ENCODE measurements around the gene ATP13A3. TPM values are rescaled to one million over a fixed set of nuclear protein-coding genes. Genes with fewer than 3 reads are reported as not detected.

Gene ATP13A3
- total and polyA plus RNA-seq, 10 of the 15 experiments (the other 5 are each of a cell fraction or from before 2014, with no cell fraction given): 14.0 to 108 (median 69.5) TPM

- H3K36me3 ChIP-seq (ENCODE audit: control insufficient read depth in 2 of 2, insufficient read depth in 2 of 2, low read length in 1 of 2): peaks cover 0 to 10% of the 10 kb centered on the region in 2 experiments; a peak in 1 of 4 replicates
- no peak overlapping the region for H3K27ac ChIP-seq (ENCODE audit: control insufficient read depth, insufficient read depth)
- ChIA-PET RAD21 (ENCODE audit: unreplicated experiment) (interaction anchor here (1.2 to 1.8 kb wide), 3 partner anchors 10 to 72 kb away, joined by 3 to 10 read pairs (median 4); no protein-coding TSS in a partner anchor), CTCF (interaction anchor here (0.5 to 4.6 kb wide), 16 partner anchors 9 to 932 kb away, joined by 3 to 37 read pairs (median 4); no protein-coding TSS in a partner anchor), POLR2A (interaction anchor here (0.6 to 0.9 kb wide), 2 partner anchors 9 to 42 kb away, joined by 3 to 4 read pairs; no protein-coding TSS in a partner anchor), SMC1A (ENCODE audit: uncharacterized antibody, unreplicated experiment) (interaction anchor here (1.1 to 2.6 kb wide), 3 partner anchors 11 to 189 kb away, joined by 3 to 7 read pairs (median 3); no protein-coding TSS in a partner anchor)
- ATAC-seq (no peak), DNase-seq (ENCODE audit: low read depth, low spot score) (no peak), FAIRE-seq (no peak)
- H3K4me1 ChIP-seq (ENCODE audit: control insufficient read depth, insufficient read depth, low read length): no peaks in the 10 kb centered on the region
- no TSS peak for BruUV-seq (replicated peaks)
- H3K79me2 ChIP-seq (ENCODE audit: control insufficient read depth, insufficient read depth, low read length): no peaks in the 10 kb centered on the region
- H3K4me2 ChIP-seq (ENCODE audit: control insufficient read depth, insufficient read depth): no peak overlapping the region
- intact Hi-C loops (cut with micrococcal nuclease; ENCODE audit: unreplicated experiment): no loop called here
- H3K9me3 ChIP-seq (replicated peaks; ENCODE audit: control insufficient read depth, insufficient read depth, low read length): no peaks in the 10 kb centered on the region
- no peak overlapping the region for H2AFZ ChIP-seq (ENCODE audit: control insufficient read depth, low read depth, low read length)
- no peaks in the 10 kb centered on the region for H3K27me3 ChIP-seq (replicated peaks in 1 of 2; ENCODE audit: control insufficient read depth in 2 of 2, insufficient read depth in 2 of 2, low read length in 1 of 2)
- 91% methylated on average over 2 of the region's 2 CpGs for WGBS (ENCODE audit: insufficient coverage, insufficient replicate concordance, low lambda C conversion rate, missing lambda C conversion rate)
- no peak overlapping the region for H3K4me3 ChIP-seq
- in situ Hi-C loops (cut with MboI): loop anchor here (5.0 kb wide), 1 partner anchor 68 kb away; no protein-coding TSS in a partner anchor
- no peaks in the 10 kb centered on the region; the same call in 1 of the 2 replicates for H4K20me1 ChIP-seq (ENCODE audit: control insufficient read depth, insufficient read depth)
- H3K9ac ChIP-seq (ENCODE audit: control insufficient read depth, insufficient read depth, low read length): no peak overlapping the region
- no peak for TF ChIP-seq REST (IDR thresholded peaks at IDR 0.05; ENCODE audit: low read depth, low read length)
- TF ChIP-seq CEBPB (IDR thresholded peaks at IDR 0.05; ENCODE audit: borderline replicate concordance in 1 of 2, low read depth in 2 of 2, low read length in 2 of 2): no peak
- TF ChIP-seq KAT2A (conservative IDR thresholded peaks at IDR 0.05; ENCODE audit: control insufficient read depth, low read depth, low read length): no peak
- no peak for TF ChIP-seq TCF3 (IDR thresholded peaks at IDR 0.05; ENCODE audit: borderline replicate concordance, insufficient read depth, low read depth, low read length)
- TF ChIP-seq PML (IDR thresholded peaks at IDR 0.05; ENCODE audit: low read length): no peak
- TF ChIP-seq RB1 (IDR thresholded peaks at IDR 0.05; ENCODE audit: borderline replicate concordance): no peak
- no peak for TF ChIP-seq SMAD5 (IDR thresholded peaks at IDR 0.05; ENCODE audit: low read depth)
- no peak for TF ChIP-seq NFYA (IDR thresholded peaks at IDR 0.05; ENCODE audit: borderline replicate concordance, low read depth, low read length)
- TF ChIP-seq BHLHE40 (IDR thresholded peaks at IDR 0.05; ENCODE audit: borderline replicate concordance in 1 of 2, low read depth in 2 of 2, low read length in 1 of 2): no peak
- TF ChIP-seq ELK1 (IDR thresholded peaks at IDR 0.05; ENCODE audit: low read depth, low read length): no peak
- no peak for TF ChIP-seq ZBTB33 (IDR thresholded peaks at IDR 0.05)
- TF ChIP-seq NRF1 (conservative IDR thresholded peaks at IDR 0.05; ENCODE audit: low read depth, low read length): no peak
- TF ChIP-seq CREB1 (IDR thresholded peaks at IDR 0.05; ENCODE audit: low read depth): no peak
- no peak for TF ChIP-seq SUPT20H (IDR thresholded peaks at IDR 0.05; ENCODE audit: borderline replicate concordance, control insufficient read depth, low read depth, low read length)
Measured at GRCh38 chr3:194405766-194406165, 81.0 kb downstream of the ATP13A3 start.
